NCI-H146 treated with DMSO at 0.1 percent for 48 hours (cell line): ENCODE results near the gene MYO10.
"Not testable (repeated sequence)": the region's sequence is repeated elsewhere in the genome, so short reads cannot be mapped to it uniquely, and the experiment has no call there.

Source experiments
- DNase-seq: peaks from one replicate; lab custom pipeline; 2025; ENCODE audit not compliant: unreplicated experiment; lab: John Stamatoyannopoulos, UW

The MYO10 gene

DNA sequence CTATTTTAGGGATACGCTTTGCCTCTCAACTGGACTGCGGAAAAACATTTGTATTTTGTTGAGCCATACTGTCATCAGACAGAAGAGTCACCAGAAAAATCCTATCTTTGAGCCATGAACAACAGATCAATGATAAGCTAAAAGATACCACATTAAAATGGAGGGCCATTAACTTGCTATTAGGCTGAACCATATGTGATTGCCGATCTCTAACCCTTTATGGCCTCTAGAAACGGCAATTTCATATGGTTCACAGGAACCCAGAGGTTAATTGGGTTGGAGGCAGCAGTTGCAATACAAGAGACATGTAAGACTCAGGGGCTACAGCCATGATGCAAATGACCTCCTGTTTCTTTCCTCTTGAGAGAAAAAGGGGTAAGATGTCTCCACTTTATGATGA is 69.8 kb downstream of the MYO10 start:
- peak; percentile 67 for DNase-seq

DNA sequence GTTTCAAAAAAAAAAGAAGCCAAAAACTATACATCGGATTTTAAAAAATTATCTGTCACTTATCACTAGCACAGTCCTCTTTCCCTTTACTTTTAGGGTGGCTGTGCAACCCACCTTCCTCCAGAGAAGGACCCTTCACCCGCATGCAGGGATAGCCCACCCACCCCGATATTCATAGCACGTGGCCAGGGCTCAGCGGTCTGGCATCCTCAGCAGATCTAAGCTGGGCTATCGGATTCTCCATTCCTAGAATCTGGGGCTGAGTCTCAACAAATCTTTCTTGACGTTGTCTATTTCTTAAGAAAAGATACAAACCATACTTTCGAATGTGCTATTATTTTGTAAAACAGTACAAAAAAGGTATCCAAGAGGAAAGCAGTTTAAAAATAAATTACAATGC is 70.9 kb downstream of the MYO10 start:
- no peak for DNase-seq

DNA sequence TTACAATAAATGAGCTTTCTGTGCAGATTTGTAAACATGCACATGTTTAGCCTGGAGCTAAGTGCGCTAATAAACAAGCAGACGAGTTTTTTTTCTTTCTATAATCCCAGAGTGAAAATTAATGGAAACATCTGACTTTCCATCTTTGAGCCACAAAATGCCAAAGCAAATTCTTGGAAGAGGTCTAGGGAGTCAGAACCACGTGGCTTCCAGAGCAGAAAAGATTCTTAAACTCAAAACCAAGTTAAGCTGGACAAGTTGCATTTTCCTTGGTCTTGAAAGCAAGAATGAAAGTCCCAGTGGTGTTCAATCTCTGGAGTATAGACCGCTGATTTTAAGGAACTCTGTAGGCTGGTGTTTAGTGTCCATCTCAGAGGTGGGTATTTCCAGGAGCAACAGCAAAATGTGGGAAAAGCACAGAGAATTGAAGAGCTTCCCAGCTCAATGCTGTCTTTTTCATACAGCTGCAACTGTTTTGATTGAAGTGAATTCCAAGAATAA is 71.4 kb downstream of the MYO10 start:
- no peak for DNase-seq

DNA sequence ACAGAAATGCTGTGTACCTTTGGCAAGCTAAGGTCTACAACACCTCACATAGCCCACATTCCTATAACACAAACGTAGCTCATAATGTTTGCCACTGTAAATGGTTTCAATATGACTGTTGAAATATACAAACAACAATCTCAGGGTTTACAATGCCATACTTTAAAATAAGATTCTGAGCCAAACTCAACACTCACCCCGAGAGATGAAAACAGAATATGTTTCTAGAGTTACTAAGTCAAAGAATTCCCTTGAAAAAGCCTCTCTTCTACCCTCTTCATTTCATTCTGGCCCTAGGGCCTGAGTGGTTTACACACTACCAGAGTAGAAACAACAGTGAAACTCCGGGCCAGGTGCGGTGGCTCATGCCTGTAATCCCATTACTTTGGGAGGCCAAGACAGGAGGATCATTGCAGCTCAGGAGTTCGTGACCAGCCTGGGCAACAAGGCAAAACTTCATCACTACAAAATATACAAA is 72.6 kb downstream of the MYO10 start:
- no peak for DNase-seq

DNA sequence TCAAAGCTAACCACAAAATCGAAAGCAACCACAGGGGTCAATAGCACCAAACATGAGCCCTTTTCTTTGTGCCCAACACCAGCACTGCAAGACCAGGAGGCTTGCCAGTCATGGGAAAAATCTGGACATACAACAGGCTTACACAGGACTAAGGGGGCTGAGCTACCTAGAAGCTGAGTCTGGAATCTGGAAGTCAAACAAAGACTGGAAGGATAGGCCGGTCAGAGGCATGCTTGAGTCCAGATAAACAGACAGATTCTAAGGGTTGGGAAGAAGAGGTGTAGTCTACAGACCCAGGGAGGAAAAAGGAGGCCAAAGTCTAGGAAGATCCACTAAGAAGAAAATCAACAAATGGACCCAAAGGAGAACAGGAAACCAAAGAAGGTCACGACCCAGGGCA is 73.3 kb downstream of the MYO10 start:
- DNase-seq: no peak

DNA sequence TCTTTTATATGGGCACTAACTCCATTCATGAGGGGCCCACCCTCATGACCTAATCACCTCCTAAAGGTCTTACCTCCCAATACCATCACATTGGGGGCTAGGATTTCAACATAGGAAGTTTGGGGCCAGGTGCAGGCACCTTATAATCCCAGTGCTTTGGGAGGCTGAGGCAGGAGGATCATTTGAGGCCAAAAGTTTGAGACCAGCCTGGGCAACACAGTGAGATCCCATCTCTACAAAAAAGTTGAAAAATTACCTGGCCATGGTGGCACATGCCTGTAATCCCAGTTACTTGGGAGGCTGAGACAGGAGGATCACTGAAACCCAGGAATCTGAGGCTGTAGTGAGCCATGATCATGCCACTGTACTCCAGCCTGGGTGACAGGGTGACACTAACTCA is 76.7 kb downstream of the MYO10 start:
- no peak for DNase-seq

DNA sequence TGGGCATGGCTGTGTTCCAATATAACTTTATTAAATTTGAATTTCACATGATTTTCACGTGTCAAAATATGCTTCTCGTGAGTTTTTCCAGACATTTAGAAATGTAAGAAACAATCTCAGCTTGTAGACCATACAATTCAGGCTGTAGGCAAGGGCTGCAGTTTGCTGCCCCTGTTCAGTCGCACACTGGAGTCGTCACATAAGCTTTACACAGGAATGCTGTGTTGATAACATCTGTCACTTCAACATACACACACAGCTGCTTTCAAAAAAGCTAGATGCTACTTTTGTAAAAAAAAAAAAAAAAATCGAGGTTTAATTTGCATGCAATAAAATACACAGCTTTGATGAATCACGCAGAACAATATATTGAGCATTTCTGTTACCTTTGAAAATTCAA is 77.9 kb downstream of the MYO10 start:
- no peak for DNase-seq

DNA sequence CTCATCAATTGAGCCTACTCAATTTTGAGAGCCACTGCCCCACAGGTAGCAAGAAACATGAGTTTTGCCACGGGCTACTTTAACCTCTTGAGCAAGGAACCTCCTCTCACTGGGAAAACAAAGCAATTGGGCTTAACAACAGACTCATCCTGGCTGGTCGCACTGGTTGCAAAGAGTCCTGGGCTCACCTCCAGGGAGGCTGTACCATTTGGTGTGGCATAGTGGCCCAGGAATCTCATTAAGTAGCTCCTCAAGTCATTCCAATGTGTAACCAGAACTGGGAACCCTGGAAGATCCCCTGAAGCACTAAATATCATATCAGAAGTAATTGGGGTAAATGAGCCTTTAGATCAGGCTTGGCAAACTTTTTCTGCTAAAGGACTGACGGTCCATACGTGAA is 78.5 kb downstream of the MYO10 start:
- DNase-seq: no peak

DNA sequence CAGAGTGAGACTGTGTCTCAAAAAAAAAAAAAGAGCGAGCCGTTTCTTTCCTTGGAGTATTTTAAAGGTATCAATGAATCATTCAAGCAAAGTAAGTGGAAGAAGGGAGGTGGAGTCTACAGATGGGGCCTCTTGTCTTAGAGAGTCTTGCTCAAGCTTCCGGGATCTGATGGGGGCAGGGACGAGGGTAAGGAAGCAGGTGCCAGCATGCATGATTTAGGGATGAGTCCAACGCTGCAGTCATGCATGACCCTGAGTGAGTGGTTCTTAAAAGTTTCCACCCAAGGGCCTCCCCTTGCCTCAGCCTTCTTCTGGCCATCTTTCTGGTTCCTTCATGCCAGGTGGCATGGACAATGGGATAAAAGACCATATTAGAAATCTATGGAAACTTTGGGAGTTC is 79.6 kb downstream of the MYO10 start:
- DNase-seq: no peak

DNA sequence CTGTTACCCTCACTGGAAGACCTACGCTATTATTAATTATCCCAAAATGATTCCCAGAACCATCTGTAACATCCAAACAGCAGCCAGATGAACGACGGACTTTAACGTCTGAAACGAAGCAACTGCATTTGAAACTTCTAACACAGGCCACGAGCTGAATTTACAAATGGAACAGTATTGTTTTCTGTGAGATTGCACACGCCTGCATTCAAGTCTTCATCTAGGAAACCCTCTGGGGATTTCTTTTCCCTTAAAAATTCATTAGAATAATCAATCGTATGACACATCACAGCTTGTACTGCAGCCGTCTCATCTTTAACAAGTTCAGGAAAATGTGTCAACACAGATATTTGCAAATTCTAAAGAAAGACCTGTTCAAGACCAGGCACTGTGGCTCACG is 80.2 kb downstream of the MYO10 start:
- no peak for DNase-seq

DNA sequence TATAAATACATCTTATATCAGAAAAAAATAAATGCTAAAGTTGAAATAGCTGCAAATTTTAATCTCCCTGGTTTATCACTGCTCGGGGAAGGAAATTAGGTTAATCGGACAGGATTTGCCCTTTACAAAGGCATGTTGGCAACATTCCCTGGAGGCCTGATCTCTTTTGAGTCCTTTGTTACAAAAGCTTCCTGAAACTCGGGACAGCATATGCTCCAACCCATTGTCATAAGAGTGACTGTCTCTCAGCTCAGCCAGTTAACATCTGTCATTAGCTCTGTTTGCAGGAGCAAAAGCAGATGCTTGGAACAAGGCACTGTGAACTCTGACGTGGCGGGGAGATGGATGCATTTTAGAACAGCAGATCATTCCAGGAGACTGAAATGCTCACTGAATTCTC is 80.6 kb downstream of the MYO10 start:
- DNase-seq: peak; percentile 47

DNA sequence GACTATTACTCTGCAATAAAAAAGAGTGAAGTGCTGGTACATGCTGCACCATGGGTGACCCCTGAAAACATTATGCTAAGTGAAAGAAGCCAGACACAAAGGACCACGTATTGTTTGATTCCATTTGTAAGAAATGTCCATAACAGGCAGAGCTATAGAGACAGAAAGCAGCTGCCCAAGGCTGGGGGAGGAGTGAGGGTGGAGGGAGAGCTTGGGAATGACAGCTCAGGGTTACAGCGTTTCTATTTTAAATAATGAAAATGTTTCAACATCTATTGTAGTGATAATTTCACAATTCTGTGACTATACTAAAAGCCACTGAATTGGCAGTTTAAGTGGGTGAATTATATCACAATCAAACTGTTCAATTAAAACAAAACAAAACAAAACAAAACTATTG is 81.7 kb downstream of the MYO10 start:
- no peak for DNase-seq

DNA sequence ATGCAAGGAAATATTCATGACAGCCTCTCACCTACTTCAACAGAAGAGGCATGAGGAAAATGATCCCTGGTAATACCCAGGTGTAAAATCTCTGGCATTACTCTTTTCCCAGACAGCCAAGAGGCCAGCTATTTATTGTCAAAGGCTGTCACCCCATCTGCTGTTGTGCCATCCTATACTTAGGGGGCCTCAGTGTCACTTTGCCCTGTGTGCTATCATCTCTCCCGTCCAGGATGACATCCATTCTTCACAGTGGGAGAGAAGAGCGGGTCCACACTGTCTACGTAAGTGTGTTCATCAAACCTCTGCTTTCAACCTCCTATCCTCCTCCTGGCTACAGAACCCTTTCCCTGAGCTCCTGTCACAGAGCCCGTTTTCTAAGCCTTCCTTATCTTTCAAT is 82.6 kb downstream of the MYO10 start:
- DNase-seq: no peak

DNA sequence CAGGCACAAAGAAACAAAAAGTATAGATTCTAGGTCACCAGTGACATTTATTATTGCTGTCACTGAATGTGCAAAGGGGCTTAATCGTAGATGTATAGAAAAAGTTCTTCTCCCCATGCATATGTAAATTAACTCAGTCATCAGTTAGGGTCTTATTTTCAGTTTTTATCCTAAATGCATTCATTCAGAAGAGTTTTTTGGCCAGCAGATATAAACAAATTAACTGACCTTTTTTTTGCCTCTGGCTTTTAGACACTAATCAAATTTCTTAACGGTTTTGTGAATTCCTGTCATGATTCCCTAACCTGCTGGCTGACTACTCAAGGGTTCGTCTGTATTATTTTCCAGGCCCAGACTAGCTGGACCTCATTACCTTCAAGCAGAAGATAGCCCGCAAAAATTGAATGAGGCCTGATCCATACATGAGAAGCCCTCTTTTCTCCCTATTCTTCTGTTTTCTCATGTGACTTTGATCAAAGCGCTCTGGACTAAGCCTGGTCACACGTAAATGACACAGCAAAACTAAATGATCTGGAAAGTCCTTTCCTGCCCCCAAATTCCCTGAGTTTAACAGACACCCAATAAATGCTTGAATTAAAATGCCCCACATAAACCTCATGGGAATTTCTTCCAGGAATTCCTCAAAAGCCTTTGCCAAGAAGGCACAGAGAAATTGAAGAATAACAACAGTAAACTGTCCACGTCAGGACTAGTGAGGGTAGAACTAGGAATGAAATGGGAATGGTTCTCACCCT is 83.7 kb downstream of the MYO10 start:
- DNase-seq: no peak

DNA sequence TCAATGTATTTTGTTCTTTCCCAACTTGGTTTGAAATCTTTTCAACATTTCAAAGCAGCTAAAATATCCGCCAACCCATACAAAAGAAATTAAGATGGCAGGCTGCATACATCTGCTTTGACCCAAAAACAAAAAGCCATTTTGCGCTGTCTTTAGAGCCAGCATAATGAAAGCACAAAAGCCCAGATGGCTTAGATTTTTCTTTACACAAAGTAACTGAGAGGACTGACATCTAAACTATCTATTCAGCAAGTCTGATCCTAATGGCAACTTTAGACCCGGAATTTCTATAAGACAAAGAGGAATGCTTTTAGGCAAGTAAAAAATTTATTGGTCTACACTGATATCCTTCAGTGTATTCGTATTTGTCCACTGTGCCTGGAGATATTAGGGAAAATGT is 86.3 kb downstream of the MYO10 start:
- no peak for DNase-seq

DNA sequence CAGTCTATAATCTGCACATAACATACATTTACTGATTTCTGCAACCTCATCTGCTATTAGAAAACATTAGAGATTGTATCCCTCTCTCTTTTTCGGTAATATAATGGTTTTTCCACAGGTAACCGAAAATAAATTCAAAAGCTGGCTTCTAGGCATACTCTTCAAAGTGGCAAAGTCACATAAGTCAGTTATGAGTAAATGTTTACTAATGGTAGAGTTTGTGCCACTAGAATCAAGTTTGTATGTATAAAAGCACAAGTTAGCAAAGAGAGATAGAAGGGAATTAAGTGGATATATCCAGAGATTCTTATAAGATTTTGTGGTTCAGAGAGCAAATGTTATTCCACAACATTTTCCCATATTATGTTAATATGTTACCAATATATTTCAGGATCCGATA is 86.9 kb downstream of the MYO10 start:
- no peak for DNase-seq

DNA sequence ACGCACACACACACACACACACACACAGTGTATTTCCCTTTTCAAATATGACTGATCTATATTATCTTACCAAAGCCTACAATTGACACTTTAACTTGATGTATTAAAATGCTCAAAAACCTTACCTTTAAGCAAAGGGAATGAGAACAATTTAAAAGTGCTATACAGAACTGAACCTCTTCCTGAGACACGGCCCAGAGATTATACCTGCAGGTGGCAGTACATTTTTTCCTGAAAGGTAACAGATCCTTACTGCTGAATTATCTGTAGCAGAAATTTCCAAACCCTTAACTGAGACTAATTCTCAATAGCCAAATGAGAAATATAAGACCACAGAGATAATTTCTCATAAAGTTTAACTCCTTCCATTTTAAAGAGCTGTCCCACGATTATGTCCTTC is 91.1 kb downstream of the MYO10 start:
- DNase-seq: no peak

DNA sequence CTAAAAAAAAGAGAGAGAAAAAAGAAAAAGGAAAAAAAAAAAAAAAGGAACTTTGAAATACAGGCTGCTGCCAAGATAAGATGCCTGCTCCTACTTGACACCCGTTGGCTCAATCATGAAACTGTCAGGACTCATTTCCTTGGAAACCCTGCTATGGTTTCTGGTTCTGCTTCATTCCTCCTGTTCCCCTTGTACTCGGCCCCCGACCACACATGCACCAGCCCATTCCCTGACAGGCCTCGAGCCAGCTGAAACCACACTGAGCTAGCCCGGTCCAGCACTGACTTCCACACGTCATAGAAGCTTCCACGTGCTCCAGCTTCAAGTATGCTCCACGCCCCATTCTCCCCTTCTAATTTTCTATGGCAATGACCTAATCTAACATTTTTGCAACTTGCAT is 93.2 kb downstream of the MYO10 start:
- no peak for DNase-seq

DNA sequence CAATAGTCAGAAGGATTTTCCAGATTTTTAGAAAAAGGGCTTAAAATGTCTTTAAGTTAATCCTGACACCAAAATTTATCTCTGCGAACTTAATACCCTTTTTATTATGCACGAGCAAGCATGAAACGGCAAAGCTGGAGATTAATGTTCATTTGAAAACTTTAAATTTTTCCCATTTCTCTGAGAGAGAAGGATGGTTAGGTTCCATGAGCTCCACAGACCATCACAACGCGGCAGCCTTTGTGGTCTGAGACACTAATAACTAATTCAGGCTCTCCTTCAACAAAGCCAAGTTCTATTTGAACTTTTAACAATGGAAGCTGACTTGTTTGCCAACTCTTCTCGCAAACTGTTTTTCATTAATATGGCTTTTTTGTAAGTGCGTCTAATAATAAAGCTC is 94.7 kb downstream of the MYO10 start:
- no peak for DNase-seq

DNA sequence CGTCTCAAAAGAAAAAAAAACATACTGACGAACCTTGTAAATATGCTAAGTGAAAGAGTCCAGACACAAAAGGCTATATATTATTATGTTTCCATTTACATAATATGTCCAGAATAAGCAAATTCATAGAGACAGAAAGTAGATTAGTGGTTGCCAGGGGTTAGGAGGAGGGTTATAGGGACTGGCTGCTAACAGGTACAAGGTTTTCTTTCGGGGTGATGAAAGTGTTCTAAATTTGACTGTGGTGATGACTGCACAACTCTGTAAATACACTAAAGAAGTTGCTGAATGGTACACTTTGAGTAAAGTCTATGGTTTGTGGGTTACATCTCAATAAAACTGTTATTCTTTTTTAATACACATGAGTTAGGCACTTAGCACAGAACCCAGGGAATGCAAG is 98.8 kb downstream of the MYO10 start:
- DNase-seq: no peak

DNA sequence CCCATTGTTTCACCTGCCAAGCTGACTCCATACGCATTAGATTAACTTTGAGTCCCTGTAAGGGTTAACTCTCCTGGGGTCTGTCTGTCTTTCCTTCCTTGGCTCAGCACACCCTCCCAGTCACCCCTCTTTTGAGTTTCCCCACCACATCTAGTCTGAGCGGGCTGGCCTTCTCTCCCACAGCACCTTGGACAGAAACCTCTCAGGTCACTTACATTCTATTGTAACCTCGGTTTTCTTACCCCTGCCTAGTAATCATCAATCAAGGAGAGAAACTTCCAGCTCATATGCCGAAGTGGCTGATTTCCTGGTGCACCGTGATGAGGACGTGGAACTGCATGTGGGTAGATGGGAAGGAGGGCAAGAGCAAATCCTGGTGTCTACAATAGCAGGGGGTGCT is 102.1 kb downstream of the MYO10 start:
- no peak for DNase-seq

DNA sequence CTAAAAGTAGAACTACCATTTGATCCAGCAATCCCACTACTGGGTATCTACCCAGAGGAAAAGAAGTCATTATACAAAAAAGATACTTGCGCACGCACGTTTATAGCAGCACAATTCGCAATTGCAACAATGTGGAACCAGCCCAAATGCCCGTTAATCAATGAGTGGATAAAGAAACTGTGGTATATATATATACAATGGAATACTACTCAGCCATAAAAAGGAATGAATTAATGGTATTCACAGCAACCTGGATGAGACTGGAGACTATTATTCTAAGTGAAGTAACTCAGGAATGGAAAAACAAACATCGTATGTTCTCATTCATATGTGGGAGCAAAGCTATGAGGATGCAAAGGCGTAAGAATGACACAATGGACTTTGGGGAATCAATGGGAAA is 104.8 kb downstream of the MYO10 start:
- not testable (repeated sequence) for DNase-seq

DNA sequence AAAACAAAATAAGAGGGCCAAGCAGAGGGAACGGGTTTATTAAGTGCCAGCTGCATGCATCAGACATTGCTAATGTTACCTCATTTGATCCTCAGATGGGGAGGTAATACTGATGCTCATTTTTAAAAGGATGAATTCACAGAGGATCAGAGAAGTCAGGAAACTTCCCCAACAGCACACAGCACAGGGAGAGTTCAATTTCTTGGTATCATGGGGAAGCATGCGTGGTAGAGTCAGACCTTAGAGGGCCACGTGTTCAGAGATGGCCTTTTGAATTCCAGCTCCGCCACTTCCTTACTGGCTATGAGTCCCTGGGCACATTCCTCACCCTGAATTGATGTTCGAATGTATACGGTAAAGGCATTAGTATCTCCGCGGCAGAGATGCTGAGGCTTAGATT is 108.3 kb downstream of the MYO10 start:
- no peak for DNase-seq
